C4-2B (cell line): ENCODE measurements around the gene HMG20A.

Experiments used
- CTCF ChIP-seq: fragments of 450-650 bp; conservative IDR thresholded peaks from 2 replicates; pipeline ENCODE4 v1.5.1; 2017; ENCODE audit warnings: mild to moderate bottlenecking
- ZFX ChIP-seq: fragments of 450-650 bp; IDR thresholded peaks from 2 replicates; pipeline ENCODE4 v1.6.1; 2017

GRCh38 chr15:77486542-77487468 lies 66.1 kb downstream of the HMG20A start:
- TF ChIP-seq CTCF (no peak), ZFX (no peak)
